K562 (cell line): ENCODE results near the gene SLC31A1. TPM values are rescaled to one million over a fixed set of nuclear protein-coding genes. Genes with fewer than 3 reads are reported as not detected.

Source experiments
- ARHGAP35 ChIP-seq: fragments of 450-650 bp; IDR thresholded peaks from 2 replicates; pipeline ENCODE4 v1.6.1; 2018; ENCODE audit not compliant: partially characterized antibody
- ATF1 ChIP-seq, 2 experiments: fragments of 450-650 bp in 1 of 2; IDR thresholded peaks; 2 replicates each; pipeline ENCODE4 v1.6.1; 2016; ENCODE audit warnings: missing compliant biosample characterization in 1 of 2, missing genetic modification characterization in 1 of 2
- CBX3 ChIP-seq, 2 experiments: IDR thresholded peaks; 1 replicate in 1 of 2; 2 replicates in 1 of 2; pipeline ENCODE4 v1.6.1; 2012; ENCODE audit warnings: inconsistent platforms in 2 of 2, low read length in 2 of 2, borderline replicate concordance in 1 of 2, control low read depth in 1 of 2
- CHCHD3 ChIP-seq: fragments of 250-450 bp; sonication (Bioruptor Pico); IDR thresholded peaks from 2 replicates; pipeline ENCODE4 v2.1.2; 2022; ENCODE audit warnings: mild to moderate bottlenecking
- CHD2 ChIP-seq: IDR thresholded peaks from 2 replicates; pipeline ENCODE4 v1.6.1; 2011; ENCODE audit warnings: low read depth, low read length
- DMBX1 ChIP-seq: fragments of 250-450 bp; sonication (Bioruptor Pico); IDR thresholded peaks from 2 replicates; pipeline ENCODE4 v1.8.0; 2022; ENCODE audit warnings: inconsistent platforms, mild to moderate bottlenecking, moderate library complexity, borderline replicate concordance
- ELF1 ChIP-seq: fragments of 200-800 bp; sonication (Bioruptor generic); IDR thresholded peaks from 2 replicates; pipeline ENCODE4 v1.6.1; 2016; ENCODE audit warnings: missing genetic modification characterization, missing compliant biosample characterization
- ELF4 ChIP-seq: fragments of 450-650 bp; formaldehyde crosslinking; IDR thresholded peaks from 2 replicates; pipeline ENCODE4 v1.4.0; 2022; ENCODE audit warnings: missing genetic modification characterization
- MCM3 ChIP-seq: fragments of 450-650 bp; IDR thresholded peaks from 2 replicates; pipeline ENCODE4 v1.6.1; 2016
- MEIS2 ChIP-seq: fragments of 450-650 bp; IDR thresholded peaks from 2 replicates; pipeline ENCODE4 v1.6.1; 2014; ENCODE audit warnings: mild to moderate bottlenecking; ENCODE audit not compliant: partially characterized antibody
- NFYB ChIP-seq: IDR thresholded peaks from 2 replicates; pipeline ENCODE4 v1.6.1; 2011; ENCODE audit warnings: mild to moderate bottlenecking, moderate library complexity; ENCODE audit not compliant: insufficient read length; ENCODE audit errors: extremely low read depth
- SMARCA4 ChIP-seq: fragments of 450-650 bp; IDR thresholded peaks from 2 replicates; pipeline ENCODE4 v1.6.1; 2016
- SMARCC2 ChIP-seq: fragments of 450-650 bp; IDR thresholded peaks from 2 replicates; pipeline ENCODE4 v1.6.1; 2017; ENCODE audit warnings: antibody characterized with exemption, moderate library complexity, mild to moderate bottlenecking, low read depth
- SRF ChIP-seq, 2 experiments: fragments of 250-450, 450-650 bp in 1 of 2; sonication (Bioruptor Pico) in 1 of 2; sonication (generic) in 1 of 2; formaldehyde crosslinking; IDR thresholded peaks; 2 replicates each; pipeline versions ENCODE4 v1.5.0 to v1.5.1; 2020 to 2022; ENCODE audit warnings: mild to moderate bottlenecking in 1 of 2, missing genetic modification reagents in 1 of 2
- TRIM28 ChIP-seq: fragments of 450-650 bp; IDR thresholded peaks from 2 replicates; pipeline ENCODE4 v1.6.1; 2017
- XRCC3 ChIP-seq: fragments of 450-650 bp; IDR thresholded peaks from 2 replicates; pipeline ENCODE4 v1.6.1; 2017; ENCODE audit warnings: mild to moderate bottlenecking, moderate library complexity
- ZNF197 ChIP-seq: fragments of 200-800 bp; sonication (Bioruptor generic); IDR thresholded peaks from 2 replicates; pipeline ENCODE4 v1.6.1; 2016; ENCODE audit warnings: low read depth, missing genetic modification characterization, missing compliant biosample characterization
- ZNF253 ChIP-seq: fragments of 250-450 bp; sonication (Bioruptor Pico); conservative IDR thresholded peaks from 2 replicates; pipeline ENCODE4 v1.6.1; 2021; ENCODE audit warnings: mild to moderate bottlenecking
- ZSCAN29 ChIP-seq: fragments of 450-650 bp; IDR thresholded peaks from 2 replicates; pipeline ENCODE4 v1.6.1; 2017
- ZZZ3 ChIP-seq: fragments of 450-650 bp; IDR thresholded peaks from 2 replicates; pipeline ENCODE4 v1.6.1; 2016; ENCODE audit warnings: antibody characterized with exemption, mild to moderate bottlenecking, moderate library complexity
- polyA plus RNA-seq, 8 experiments: library from polyadenylated mRNA; depleted of rRNA in 4 of 8; stranded (reverse) in 5 of 8; unstranded in 3 of 8; fragments of >200 nt; fragmentation: Nextera tagmentation in 2 of 8; fragmentation: Illumina TruSeq in 1 of 8; extraction: Ambion mirVana in 2 of 8; extraction: Trizol in 1 of 8; gene quantifications; 2 replicates each; pipeline versions ENCODE4 v1.2.1 to v1.2.3, GENCODE V29; 2011 to 2014; ENCODE audit warnings: inconsistent platforms in 1 of 8, missing spikeins in 1 of 8
- total RNA-seq, 7 experiments: library from RNA; depleted of rRNA in 6 of 7; stranded (reverse); fragments of >200 nt in 6 of 7; fragmentation: Illumina TruSeq in 2 of 7; extraction: Trizol in 2 of 7; gene quantifications; 2 replicates each; pipeline versions ENCODE4 v1.2.1 to v1.2.3, GENCODE V29; 2011 to 2021; ENCODE audit warnings: low replicate concordance in 1 of 7
- TF ChIP-seq, protein P1 (sequence below): sonication (generic); formaldehyde crosslinking; IDR thresholded peaks from 2 replicates; pipeline ENCODE4 v1.8.0; 2023; ENCODE audit warnings: mild to moderate bottlenecking, missing genetic modification reagents
- TF ChIP-seq, protein P2 (sequence below): fragments of 250-450 bp; sonication (Bioruptor Pico); IDR thresholded peaks from 2 replicates; pipeline ENCODE4 v1.5.0; 2021
- TF ChIP-seq, protein P3 (sequence below): sonication (generic); formaldehyde crosslinking; IDR thresholded peaks from 2 replicates; pipeline ENCODE4 v1.9.0; 2022; ENCODE audit warnings: mild to moderate bottlenecking, missing genetic modification reagents

Gene SLC31A1
- total and polyA plus RNA-seq, 9 of the 15 experiments (the other 6 are each of a cell fraction or from before 2014, with no cell fraction given) = 15.4 to 40.7 (median 25.9) TPM

DNA sequence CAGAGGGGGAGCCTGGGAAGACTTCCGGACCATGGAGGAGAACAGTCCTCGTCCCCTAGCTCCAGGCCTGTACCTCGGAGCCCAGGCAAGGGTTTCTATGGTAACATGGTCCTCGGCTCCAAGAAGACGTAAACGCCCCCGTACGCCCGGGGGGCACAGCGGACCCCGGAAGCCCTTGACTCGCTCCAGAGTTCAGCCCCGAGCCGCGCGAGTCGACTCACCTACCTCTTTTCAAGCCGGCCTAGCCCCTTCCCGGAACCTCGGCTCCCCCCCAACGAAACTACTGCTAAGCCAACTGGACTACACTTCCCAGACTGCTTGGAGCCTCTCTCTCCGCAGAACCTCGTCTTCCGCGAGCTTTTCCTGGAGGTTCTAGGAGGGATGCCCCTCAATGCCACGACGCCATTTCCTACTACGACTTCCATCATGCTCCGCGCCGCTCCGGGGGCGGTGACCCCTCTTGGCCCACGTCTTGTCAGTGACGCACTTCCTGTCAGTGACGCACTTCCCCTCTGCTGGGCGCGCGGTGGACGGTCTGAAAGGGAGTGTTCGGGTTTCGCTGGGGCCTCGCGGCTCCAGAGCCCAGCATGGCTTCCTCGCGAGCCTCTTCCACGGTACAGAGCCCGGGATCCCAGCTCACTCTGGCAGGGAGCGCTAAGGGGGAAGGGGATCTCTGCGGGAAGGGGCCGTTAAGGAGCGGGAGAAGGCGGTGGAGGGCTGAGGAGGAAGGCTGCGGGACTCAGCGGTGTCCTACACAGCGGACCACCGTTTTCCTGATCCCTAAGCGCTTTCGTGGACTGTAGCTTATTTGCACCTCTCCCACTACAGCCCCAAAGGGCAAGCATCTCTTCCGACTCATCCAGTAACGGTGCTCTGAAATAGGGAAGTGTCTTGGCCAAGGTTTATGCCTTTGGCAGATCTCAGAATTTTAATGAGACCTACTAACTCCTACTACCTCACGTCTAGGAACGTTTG, 54.1 kb downstream of the SLC31A1 start, which contains the start of the genes CDC26 and PRPF4 (continued):
- peak; percentile 16 for TF ChIP-seq MEIS2
- no peak for TF ChIP-seq TRIM28
- TF ChIP-seq, protein P1, sequence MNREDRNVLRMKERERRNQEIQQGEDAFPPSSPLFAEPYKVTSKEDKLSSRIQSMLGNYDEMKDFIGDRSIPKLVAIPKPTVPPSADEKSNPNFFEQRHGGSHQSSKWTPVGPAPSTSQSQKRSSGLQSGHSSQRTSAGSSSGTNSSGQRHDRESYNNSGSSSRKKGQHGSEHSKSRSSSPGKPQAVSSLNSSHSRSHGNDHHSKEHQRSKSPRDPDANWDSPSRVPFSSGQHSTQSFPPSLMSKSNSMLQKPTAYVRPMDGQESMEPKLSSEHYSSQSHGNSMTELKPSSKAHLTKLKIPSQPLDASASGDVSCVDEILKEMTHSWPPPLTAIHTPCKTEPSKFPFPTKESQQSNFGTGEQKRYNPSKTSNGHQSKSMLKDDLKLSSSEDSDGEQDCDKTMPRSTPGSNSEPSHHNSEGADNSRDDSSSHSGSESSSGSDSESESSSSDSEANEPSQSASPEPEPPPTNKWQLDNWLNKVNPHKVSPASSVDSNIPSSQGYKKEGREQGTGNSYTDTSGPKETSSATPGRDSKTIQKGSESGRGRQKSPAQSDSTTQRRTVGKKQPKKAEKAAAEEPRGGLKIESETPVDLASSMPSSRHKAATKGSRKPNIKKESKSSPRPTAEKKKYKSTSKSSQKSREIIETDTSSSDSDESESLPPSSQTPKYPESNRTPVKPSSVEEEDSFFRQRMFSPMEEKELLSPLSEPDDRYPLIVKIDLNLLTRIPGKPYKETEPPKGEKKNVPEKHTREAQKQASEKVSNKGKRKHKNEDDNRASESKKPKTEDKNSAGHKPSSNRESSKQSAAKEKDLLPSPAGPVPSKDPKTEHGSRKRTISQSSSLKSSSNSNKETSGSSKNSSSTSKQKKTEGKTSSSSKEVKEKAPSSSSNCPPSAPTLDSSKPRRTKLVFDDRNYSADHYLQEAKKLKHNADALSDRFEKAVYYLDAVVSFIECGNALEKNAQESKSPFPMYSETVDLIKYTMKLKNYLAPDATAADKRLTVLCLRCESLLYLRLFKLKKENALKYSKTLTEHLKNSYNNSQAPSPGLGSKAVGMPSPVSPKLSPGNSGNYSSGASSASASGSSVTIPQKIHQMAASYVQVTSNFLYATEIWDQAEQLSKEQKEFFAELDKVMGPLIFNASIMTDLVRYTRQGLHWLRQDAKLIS (CRISPR knock-in tag) = 0 out of 2 replicates have a peak, but pooled peaks have one; percentile 54
- peak; percentile 89 for TF ChIP-seq ELF4 (CRISPR knock-in tag)
- no peak for TF ChIP-seq ZZZ3
- no peak for TF ChIP-seq ZSCAN29
- TF ChIP-seq SMARCC2 = peak; percentile 53; the same call in 1 of the 2 replicates
- no peak for TF ChIP-seq NFYB
- TF ChIP-seq ARHGAP35 = no peak
- peak; percentile 91 for TF ChIP-seq CHD2
- TF ChIP-seq DMBX1 (CRISPR knock-in tag) = no peak
- TF ChIP-seq, protein P2, sequence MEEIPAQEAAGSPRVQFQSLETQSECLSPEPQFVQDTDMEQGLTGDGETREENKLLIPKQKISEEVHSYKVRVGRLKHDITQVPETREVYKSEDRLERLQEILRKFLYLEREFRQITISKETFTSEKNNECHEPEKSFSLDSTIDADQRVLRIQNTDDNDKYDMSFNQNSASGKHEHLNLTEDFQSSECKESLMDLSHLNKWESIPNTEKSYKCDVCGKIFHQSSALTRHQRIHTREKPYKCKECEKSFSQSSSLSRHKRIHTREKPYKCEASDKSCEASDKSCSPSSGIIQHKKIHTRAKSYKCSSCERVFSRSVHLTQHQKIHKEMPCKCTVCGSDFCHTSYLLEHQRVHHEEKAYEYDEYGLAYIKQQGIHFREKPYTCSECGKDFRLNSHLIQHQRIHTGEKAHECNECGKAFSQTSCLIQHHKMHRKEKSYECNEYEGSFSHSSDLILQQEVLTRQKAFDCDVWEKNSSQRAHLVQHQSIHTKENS = no peak
- TF ChIP-seq ELF1 = peak; percentile 91
- TF ChIP-seq XRCC3 = no peak
- no peak for TF ChIP-seq MCM3
- TF ChIP-seq, protein P3, sequence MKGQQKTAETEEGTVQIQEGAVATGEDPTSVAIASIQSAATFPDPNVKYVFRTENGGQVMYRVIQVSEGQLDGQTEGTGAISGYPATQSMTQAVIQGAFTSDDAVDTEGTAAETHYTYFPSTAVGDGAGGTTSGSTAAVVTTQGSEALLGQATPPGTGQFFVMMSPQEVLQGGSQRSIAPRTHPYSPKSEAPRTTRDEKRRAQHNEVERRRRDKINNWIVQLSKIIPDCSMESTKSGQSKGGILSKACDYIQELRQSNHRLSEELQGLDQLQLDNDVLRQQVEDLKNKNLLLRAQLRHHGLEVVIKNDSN (CRISPR knock-in tag) = no peak
- peak; percentile 74 for TF ChIP-seq ATF1 (CRISPR knock-in tag; IDR thresholded peaks at IDR 0.05)
- peak; percentile 99 for TF ChIP-seq ATF1 (tag; IDR thresholded peaks at IDR 0.05)
- TF ChIP-seq SMARCA4 = 0 out of 2 replicates have a peak, but pooled peaks have one; percentile 11
- no peak for TF ChIP-seq ZNF253 (CRISPR knock-in tag)
- no peak for TF ChIP-seq CBX3 (IDR thresholded peaks at IDR 0.05; ENCODE audit: borderline replicate concordance in 1 of 2, low read length in 2 of 2)
- TF ChIP-seq CHCHD3 (CRISPR knock-in tag) = no peak
- no peak for TF ChIP-seq ZNF197 (CRISPR knock-in tag)
- no peak for TF ChIP-seq SRF (CRISPR knock-in tag; IDR thresholded peaks at IDR 0.05)
